C1 segment of cervical spinal cord (tissue), 14 donors: ENCODE data around the gene PITPNM1.
A peak's percentile ranks its signal among the peaks of the same experiment; 100 is the strongest.
"Not testable (repeated sequence)": the region's sequence is repeated elsewhere in the genome, so short reads cannot be mapped to it uniquely, and the experiment has no call there.

ENCODE experiments used
- DNase-seq, 14 donors: peaks; one replicate each; lab custom pipeline; 2025; lab: John Stamatoyannopoulos, UW

Gene PITPNM1

GRCh38 chr11:67466367-67466766, 38.8 kb downstream of the PITPNM1 start:
- peak in 3 of 14 donors; percentile 13 to 68 (median 29) for DNase-seq

DNA sequence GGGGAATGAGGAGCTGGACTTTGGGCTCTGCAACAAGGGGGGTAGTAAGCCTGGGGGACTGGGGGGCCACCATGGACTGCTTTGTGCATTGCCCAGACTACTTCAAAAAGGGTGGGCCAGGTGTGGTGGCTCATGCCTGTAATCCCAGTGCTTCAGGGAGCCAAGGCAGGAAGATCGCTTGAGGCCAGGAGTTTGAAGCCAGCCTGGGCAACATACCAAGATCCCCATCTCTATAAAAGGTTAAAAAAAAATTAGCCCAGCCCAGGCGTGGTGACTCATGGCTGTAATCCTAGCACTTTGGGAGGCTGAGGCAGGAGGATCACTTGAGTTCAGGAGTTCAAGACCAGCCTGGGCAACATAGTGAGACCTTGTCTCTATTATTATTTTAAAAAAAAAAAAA, 39.6 kb downstream of the PITPNM1 start:
- not testable (repeated sequence) for DNase-seq

GRCh38 chr11:67465189-67465510, 40.0 kb downstream of the PITPNM1 start:
- DNase-seq: no peak

DNA sequence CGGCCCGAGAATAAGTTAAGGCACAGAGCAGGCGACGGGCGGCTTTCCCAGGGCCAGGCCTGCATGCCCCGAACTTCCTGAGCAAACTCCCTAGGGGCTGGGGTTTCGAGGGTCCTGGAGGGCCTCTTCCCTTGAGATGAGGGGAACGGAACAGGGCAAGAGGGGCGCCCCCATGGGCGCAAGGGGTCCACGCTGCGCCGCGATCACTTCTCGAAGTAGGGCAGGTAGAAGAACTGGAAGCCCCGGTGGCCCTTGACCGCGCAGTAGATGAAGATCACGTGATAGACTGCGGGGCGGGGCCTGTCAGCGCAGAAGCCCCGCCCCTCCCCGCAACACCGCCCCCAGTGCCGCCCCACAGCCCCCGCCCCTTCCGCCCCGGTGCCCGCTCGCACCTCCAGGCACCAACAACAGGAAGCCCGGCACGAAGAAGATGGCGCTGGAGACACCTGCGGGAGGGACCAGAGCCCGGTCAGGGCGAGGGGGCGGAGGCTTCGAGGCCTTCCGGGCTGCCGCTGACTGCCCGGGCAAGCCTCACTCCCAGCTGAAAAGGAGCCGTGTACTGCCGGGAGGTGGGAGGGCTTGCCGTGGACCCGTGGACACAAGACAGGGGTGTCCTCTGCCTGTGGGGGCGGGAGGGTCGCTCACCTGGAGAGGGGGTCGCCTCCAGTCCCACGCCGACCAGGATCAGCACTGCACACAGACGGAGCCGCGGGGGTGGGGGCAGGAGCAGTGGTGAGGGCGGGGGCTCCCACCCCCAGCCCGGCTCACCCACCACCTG, 40.6 kb downstream of the PITPNM1 start:
- DNase-seq: peak in 12 of 14 donors; percentile 56 to 80 (median 70)

GRCh38 chr11:67463680-67464410, 41.3 kb downstream of the PITPNM1 start:
- peak in 8 of 14 donors; percentile 40 to 87 (median 44) for DNase-seq

DNA sequence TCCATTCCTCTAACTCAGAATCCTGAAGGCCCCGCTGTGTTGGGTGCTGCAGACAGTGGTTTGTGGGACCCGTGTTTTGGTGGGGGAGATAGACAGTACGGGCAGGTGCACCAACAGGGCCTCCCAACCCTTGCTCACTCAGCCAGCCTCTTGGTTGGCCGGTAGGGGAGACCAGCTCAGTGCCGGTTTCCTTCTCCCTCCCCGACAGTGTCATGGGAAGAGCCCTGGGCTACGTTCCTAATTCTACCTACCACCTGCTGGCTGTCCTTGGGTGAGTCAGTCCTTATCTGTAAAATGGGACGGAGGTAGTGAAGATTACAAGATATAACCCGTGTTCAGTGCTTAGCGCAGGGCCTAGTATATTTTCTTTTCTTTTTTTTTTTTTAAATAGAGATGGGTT, 42.0 kb downstream of the PITPNM1 start:
- DNase-seq: no peak

DNA sequence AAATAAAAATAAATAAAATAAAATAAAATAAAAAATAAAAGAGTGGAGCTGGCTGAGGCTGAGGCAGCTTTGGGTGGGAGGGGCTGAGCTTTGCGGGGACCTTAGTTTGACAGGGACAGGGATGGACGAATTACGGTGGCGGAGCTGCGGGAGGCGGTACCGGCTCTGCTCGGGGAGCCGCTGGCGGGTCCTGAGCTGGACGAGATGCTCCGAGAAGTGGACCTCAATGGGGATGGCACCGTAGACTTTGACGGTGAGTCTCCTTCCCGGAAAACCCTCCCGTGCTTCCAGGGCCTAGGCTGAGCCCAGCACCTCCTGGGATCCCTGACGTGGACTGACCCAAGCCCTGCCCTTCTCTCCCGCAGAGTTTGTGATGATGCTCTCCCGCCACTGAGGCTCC, 46.9 kb downstream of the PITPNM1 start:
- no peak for DNase-seq

- no peak for DNase-seq
Observed at GRCh38 chr11:67457453-67457852, 47.7 kb downstream of the PITPNM1 start.

DNA sequence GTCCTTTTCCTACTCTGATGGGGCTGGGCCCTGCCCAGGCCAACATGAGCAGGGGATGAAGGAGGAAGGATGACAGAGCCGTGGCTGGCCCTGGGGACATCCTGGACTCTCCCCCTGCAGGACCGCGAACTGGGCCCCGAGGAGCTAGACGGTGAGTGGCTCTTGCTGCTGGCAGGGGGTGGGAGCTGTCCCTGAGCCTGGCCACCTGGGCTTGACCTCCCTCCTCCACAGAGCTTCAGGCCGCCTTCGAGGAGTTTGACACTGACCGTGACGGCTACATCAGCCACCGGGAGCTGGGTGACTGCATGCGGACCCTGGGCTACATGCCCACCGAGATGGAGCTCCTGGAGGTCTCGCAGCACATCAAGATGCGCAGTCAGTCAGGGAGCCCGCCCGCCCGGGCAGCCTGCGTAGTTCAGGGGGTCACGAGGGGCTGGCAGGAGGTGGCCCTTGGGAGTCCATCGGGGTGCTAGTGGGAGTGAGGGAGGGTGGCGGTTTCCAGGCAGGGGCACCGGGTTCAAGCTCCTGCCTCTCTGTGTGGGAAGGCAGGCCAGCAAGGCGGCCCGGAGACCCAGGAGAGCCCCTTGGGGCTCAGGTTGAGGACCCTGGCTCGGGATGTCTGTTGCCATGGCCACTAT, 49.0 kb downstream of the PITPNM1 start:
- no peak for DNase-seq

GRCh38 chr11:67455054-67455453, 50.1 kb downstream of the PITPNM1 start, which contains the start of gene CABP4:
Gene CABP4, plus strand, starts transcription at chr11:67455354. Its CDS starts 70 bp downstream, at chr11:67455424.
- no peak for DNase-seq

DNA sequence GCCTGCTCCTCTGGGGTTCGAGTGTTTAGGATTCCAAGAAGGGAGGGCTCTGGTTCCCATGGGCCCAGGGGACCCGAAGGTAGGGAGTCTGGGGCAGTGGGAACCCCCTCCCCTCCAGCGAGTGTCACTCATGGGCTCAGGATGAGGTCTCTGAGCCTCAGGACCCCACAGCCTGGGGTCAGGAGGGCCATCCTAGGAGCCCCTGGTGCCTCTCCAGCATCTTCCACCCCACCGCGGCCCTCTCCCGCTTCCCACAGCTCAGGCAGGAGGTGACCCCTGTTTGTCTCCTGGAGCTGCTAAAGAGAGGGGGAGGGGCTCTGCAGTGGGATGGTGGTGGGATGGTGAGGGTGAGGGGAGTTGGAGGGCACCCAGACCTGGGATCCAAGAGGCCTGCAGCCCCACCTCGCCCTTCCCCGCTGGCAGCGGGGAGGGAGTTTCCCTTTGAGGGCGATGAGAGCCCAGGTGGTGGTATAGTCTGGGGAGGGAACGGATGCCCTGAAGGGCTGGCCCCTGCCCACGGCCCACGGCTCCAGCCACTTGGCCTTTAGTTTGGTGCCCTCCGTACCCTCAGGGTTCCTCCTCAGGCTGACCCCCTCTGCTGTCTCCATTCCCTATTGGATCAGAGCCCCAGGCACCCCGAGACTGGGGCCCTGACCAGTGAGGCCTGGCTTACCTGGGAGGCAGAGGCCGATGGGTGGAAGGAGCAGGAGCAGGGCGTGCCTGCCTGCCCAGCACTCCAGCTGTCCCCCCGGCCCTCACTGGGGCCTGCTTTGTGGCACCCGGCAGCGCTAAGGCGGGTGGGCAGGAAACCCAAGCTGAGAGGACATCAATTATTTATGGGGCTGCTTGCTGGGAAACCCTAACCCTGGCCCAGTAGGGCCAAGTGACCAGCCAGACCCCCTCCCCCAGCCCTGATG, 51.1 kb downstream of the PITPNM1 start:
- no peak for DNase-seq

- DNase-seq: peak in 3 of 14 donors; percentile 17 to 36 (median 27)
Observed at GRCh38 chr11:67452141-67452952, 52.8 kb downstream of the PITPNM1 start, which contains the start of gene GPR152. Gene GPR152, minus strand, starts transcription at chr11:67452729. Its CDS starts 5 bp downstream, at chr11:67452724.

DNA sequence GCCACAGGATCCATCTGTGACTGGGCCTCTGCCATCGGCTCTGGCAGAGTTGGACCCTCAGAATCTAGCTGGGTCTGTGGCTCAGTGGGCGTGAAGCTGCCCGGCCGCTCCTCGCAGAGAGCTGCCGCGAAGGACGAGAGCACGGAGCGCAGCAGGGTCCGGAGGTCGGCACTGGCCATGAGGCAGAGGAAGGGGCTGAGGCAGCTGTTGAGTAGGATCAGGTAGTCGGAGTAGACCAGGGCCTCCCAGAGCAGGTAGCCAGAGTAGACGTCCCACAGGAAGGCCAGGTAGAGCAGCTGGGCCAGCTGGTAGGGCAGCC, 53.5 kb downstream of the PITPNM1 start:
- DNase-seq: no peak

DNA sequence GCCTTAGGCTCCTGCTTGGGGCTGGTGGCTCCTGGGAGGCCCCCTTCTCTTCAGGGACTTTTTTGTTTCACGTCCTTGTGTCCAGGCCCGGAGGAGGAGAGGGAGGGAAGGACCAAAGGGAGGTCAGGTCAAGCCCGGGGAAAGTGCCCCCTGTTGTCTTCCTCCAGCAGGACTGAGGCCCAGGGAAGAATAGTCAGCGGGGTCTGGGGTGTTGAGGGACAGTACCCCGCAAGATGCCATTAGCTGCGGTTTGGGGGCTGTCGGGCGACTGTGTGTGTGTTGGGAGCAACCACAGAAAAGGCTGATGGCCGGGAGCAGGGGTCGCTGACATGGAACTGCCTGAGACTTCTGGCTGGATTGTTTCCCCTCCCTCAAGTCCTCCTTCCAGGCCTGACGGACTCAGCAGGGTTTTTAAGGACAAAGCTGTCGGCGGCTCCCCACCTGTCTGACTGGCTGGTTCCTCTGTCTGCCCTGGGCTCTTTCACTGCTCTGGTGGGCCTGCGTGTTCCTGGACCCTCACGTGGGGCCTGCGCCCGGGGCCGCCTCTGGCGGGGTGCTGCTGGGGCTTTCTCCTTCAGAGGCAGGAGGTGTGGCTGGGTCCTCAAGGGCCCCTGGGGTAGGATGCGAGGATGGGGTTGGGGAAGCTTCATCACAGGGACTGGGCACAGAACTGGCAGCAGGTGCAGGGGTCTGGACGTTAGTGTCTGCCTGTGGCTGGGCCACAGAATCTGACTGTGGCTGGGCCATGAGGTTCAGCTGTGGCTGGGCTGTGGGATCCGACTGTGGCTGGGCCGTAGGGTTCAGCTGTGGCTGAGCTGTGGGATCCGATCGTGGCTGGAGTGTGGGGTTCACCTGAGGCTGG, 54.1 kb downstream of the PITPNM1 start:
- no peak for DNase-seq

- no peak for DNase-seq
Observed at GRCh38 chr11:67449116-67449844, 55.9 kb downstream of the PITPNM1 start.

GRCh38 chr11:67448220-67448609, 56.9 kb downstream of the PITPNM1 start:
- DNase-seq: no peak

- DNase-seq: no peak
Observed at GRCh38 chr11:67445515-67445914, 59.6 kb downstream of the PITPNM1 start.

DNA sequence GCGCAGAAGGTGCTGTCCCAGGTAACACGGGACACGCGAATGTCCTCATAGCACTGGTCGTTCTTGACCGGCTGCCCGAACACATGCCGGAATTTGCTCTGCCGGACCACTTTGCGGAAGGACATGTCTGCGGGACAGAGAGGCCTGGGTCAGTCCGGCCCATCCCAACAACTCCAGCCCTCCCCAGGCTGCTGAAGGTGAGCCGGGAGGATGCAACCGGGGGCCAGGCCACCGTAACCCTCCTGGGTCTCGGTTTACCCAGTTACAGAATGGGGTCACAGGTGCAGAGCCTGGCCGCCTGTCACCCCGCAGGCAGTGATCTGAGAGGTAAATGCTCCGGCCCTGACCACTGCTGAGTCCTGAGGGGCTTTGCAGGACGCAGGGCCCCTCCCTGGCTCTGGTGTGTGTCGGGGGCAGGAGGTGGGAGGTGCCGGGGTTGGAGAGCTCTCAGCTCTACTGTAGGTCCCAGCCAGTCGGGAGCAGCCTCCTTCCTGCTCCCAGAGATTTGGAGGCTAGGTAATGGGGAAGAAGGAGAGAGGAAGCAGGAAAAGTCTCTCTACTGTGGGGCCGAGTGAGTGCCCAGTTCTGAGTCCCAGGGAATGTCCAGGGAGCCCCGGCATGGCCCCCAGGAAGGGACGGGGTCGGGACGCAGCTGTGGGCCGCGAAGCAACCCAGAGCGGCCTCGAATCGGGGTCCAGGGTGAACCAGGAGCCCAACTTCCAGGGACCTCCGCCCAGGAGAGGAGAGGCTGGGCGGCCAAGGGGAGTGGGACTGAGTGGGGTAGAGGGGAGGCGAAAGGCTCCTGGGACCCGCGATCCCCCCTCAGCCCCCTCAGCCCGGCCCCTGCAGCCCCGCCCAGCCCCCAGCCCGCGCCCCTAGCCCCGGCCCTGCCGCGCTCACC, 62.4 kb downstream of the PITPNM1 start:
- no peak for DNase-seq
